Peyer's patch (tissue), 4 donors: ENCODE measurements around the gene MYO3B.

Source experiments
- POLR2A ChIP-seq, 2 donors: fragments of 450-650 bp; IDR thresholded peaks; one replicate each; pipeline ENCODE4 v1.5.1; 2017; ENCODE audit warnings: antibody characterized with exemption in 2 of 2, mild to moderate bottlenecking in 2 of 2, moderate library complexity in 2 of 2
- TF ChIP-seq, protein P1 (sequence below), 6 experiments: fragments of 450-650 bp in 4 of 6; fragments of 200-600 bp in 2 of 6; sonication (generic) in 1 of 6; IDR thresholded peaks; one replicate each; pipeline ENCODE4 v1.5.1; 2017 to 2019; ENCODE audit warnings: antibody characterized with exemption in 6 of 6, mild to moderate bottlenecking in 3 of 6, moderate library complexity in 1 of 6

DNA sequence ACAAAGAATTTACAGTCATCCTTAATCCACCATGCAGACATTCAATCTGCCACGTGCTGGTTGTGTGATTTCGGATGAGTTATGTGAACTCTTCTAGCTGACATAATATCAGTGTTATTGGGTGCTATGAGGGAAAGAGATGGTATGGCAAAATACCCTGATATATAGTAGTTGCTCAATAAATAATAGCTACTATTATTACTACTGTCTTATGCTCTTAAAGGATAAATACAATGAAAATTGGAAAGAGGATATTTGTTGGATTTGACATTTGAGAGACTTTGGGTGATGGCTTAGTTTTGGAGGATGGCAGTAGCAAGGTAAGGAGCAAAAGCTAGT lies 86.5 kb downstream of the MYO3B start:
- TF ChIP-seq, protein P1, sequence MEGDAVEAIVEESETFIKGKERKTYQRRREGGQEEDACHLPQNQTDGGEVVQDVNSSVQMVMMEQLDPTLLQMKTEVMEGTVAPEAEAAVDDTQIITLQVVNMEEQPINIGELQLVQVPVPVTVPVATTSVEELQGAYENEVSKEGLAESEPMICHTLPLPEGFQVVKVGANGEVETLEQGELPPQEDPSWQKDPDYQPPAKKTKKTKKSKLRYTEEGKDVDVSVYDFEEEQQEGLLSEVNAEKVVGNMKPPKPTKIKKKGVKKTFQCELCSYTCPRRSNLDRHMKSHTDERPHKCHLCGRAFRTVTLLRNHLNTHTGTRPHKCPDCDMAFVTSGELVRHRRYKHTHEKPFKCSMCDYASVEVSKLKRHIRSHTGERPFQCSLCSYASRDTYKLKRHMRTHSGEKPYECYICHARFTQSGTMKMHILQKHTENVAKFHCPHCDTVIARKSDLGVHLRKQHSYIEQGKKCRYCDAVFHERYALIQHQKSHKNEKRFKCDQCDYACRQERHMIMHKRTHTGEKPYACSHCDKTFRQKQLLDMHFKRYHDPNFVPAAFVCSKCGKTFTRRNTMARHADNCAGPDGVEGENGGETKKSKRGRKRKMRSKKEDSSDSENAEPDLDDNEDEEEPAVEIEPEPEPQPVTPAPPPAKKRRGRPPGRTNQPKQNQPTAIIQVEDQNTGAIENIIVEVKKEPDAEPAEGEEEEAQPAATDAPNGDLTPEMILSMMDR (IDR thresholded peaks at IDR 0.05): no peak
- no peak for TF ChIP-seq POLR2A (IDR thresholded peaks at IDR 0.05)
